CD4-positive, alpha-beta memory T cell (primary cell): ENCODE measurements around the gene NTN3. TPM values are rescaled to one million over a fixed set of nuclear protein-coding genes. Genes with fewer than 3 reads are reported as not detected.

ENCODE experiments used
- CTCF ChIA-PET: fragments of 350-600 bp; sonication (Branson Sonifier 250); formaldehyde crosslinking; loops from one replicate; lab custom pipeline; 2021; ENCODE audit warnings: inconsistent platforms; ENCODE audit not compliant: partially characterized antibody; lab: Charles Lee
- POLR2A ChIA-PET: fragments of 350-600 bp; sonication (Branson Sonifier 250); formaldehyde crosslinking; loops from one replicate; lab custom pipeline; 2021; ENCODE audit not compliant: partially characterized antibody; lab: Charles Lee
- DNase-seq, 5 donors: peaks; one replicate each; pipeline versions ENCODE4 v3.0.0 to v3.0.0-alpha.2; 2020 to 2022; ENCODE audit warnings: mixed read lengths in 1 of 5
- H3K27ac ChIP-seq: one replicate; pipeline ENCODE4 v1.7.0; 2013; ENCODE audit warnings: low read depth, low read length
- H3K27me3 ChIP-seq: 2 replicates; pipeline ENCODE4 v1.7.0; 2013; ENCODE audit warnings: mild to moderate bottlenecking, low read length, moderate library complexity; ENCODE audit not compliant: insufficient read depth
- H3K36me3 ChIP-seq: 2 replicates; pipeline ENCODE4 v1.7.0; 2013; ENCODE audit warnings: mild to moderate bottlenecking, low read length, moderate library complexity; ENCODE audit not compliant: insufficient read depth
- H3K4me1 ChIP-seq: 2 replicates; pipeline ENCODE4 v1.7.0; 2013; ENCODE audit warnings: mild to moderate bottlenecking, low read length, moderate library complexity; ENCODE audit not compliant: insufficient read depth
- H3K4me3 ChIP-seq, 2 donors: one replicate each; pipeline ENCODE4 v1.7.0; 2013; ENCODE audit warnings: low read length in 2 of 2, mild to moderate bottlenecking in 1 of 2
- H3K9me3 ChIP-seq, 2 donors: one replicate each; pipeline ENCODE4 v1.7.0; 2013; ENCODE audit warnings: low read length in 2 of 2, control low read depth in 1 of 2; ENCODE audit not compliant: control insufficient read depth in 1 of 2
- H3K27ac Mint-ChIP-seq, 7 donors: one replicate each; pipeline ENCODE4 v1.8.0; 2020 to 2021; ENCODE audit warnings: mixed read lengths in 7 of 7, mild to moderate bottlenecking in 6 of 7, inconsistent platforms in 3 of 7, moderate library complexity in 3 of 7
- H3K27me3 Mint-ChIP-seq, 2 donors: one replicate each; pipeline ENCODE4 v1.8.0; 2020 to 2021; ENCODE audit warnings: mixed read lengths in 2 of 2
- H3K36me3 Mint-ChIP-seq, 2 donors: one replicate each; pipeline ENCODE4 v1.8.0; 2020 to 2021; ENCODE audit warnings: mixed read lengths in 2 of 2, inconsistent platforms in 1 of 2, mild to moderate bottlenecking in 1 of 2
- H3K4me1 Mint-ChIP-seq, 4 donors: one replicate each; pipeline ENCODE4 v1.8.0; 2020 to 2021; ENCODE audit warnings: mixed read lengths in 4 of 4, mild to moderate bottlenecking in 1 of 4
- H3K4me3 Mint-ChIP-seq, 8 donors: one replicate each; pipeline ENCODE4 v1.8.0; 2020 to 2021; ENCODE audit warnings: mixed read lengths in 8 of 8, mild to moderate bottlenecking in 7 of 8, moderate library complexity in 6 of 8, inconsistent platforms in 3 of 8
- H3K9me3 Mint-ChIP-seq, 8 donors: one replicate each; pipeline ENCODE4 v1.8.0; 2020 to 2021; ENCODE audit warnings: mixed read lengths in 8 of 8, mild to moderate bottlenecking in 5 of 8, inconsistent platforms in 3 of 8, moderate library complexity in 1 of 8
- intact Hi-C: fragments of 100-400 bp; cut with micrococcal nuclease; formaldehyde crosslinking; loops from one replicate; pipeline ENCODE4 v1.15.1; 2023
- polyA plus RNA-seq, 2 donors: library from polyadenylated mRNA; unstranded; fragments of 300-500 nt; fragmentation: Illumina TruSeq; gene quantifications; one replicate each; pipeline ENCODE4 v1.2.3, GENCODE V29; 2021
- total RNA-seq, 2 experiments: library from RNA; stranded (reverse); gene quantifications; one replicate each; pipeline ENCODE4 v1.2.3, GENCODE V29; 2021

Gene NTN3
- total and polyA plus RNA-seq, 4 experiments from 2014 or later: not detected

DNA sequence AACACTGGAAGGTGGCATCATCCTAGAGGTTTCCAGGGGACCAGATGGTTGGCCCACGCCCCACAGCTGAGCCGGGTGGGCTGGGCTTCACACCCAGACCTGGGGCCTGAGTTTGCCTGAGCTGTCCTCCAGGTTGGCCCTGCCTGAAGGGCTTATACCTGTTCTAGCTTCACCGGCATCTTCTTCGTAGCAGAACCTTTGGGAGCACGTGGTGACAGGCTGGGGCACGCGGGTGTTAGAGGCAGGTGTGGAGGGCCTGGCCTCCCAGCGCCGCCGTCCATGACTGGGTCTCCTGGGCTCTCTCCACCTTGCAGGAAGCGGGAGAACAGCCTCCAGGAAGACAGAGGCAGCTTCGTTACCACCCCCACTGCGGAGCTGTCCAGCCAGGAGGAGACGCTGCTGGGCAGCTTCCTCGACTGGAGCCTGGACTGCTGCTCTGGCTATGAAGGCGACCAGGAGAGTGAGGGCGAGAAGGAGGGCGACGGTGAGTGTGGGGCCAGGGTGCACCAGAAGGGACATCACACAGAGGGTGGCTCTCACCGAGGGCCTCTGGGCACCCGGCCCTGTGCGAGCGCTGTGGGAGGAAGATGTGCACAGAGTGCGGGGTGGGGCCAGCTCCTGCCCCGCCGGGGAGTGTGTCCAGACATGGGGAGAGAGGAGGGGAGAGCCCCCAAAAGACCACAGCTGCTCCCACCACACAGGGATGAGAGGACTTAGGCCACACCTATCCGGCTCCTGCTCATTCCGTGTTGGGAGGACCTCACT lies 15.8 kb upstream of the NTN3 start:
- H3K9me3 Mint-ChIP-seq: no peaks in the 10 kb centered on the region
- intact Hi-C loops: no loop called here
- no peak overlapping the region for H3K27ac ChIP-seq
- POLR2A ChIA-PET: interaction anchor here (0.6 kb wide), 1 partner anchor 20 kb away, joined by 3 read pairs; the partner anchor contains the start of gene TBC1D24
- H3K4me1 Mint-ChIP-seq: peaks cover 5 to 8% (median 6%) of the 10 kb centered on the region in 4 donors
- H3K4me3 Mint-ChIP-seq: no peak overlapping the region
- no peak overlapping the region for H3K27ac Mint-ChIP-seq
- H3K4me1 ChIP-seq: peaks cover 10% of the 10 kb centered on the region
- no peaks in the 10 kb centered on the region for H3K9me3 ChIP-seq
- H3K4me3 ChIP-seq: no peak overlapping the region
- no peaks in the 10 kb centered on the region for H3K36me3 ChIP-seq
- H3K36me3 Mint-ChIP-seq: peaks cover 13 to 15% of the 10 kb centered on the region in 2 donors
- no peaks in the 10 kb centered on the region for H3K27me3 ChIP-seq
- H3K27me3 Mint-ChIP-seq: no peaks in the 10 kb centered on the region
- CTCF ChIA-PET: interaction anchor here (0.7 kb wide), 1 partner anchor 592 kb away, joined by 4 read pairs; no protein-coding TSS in a partner anchor
- DNase-seq: no peak

GRCh38 chr16:2456551-2457153 lies 14.4 kb upstream of the NTN3 start:
- no peaks in the 10 kb centered on the region for H3K9me3 Mint-ChIP-seq
- H3K9me3 ChIP-seq: no peaks in the 10 kb centered on the region
- ChIA-PET POLR2A (no interaction called here), CTCF (no interaction called here)
- no peak overlapping the region for H3K27ac ChIP-seq
- peaks cover 14% of the 10 kb centered on the region for H3K4me1 ChIP-seq
- no peaks in the 10 kb centered on the region for H3K27me3 ChIP-seq
- peaks cover 11 to 15% of the 10 kb centered on the region in 2 donors for H3K36me3 Mint-ChIP-seq
- no peak overlapping the region for H3K4me3 Mint-ChIP-seq
- intact Hi-C loops: no loop called here
- H3K27ac Mint-ChIP-seq: no peak overlapping the region
- H3K36me3 ChIP-seq: no peaks in the 10 kb centered on the region
- peaks cover 5 to 8% (median 6%) of the 10 kb centered on the region in 4 donors for H3K4me1 Mint-ChIP-seq
- no peak for DNase-seq
- no peaks in the 10 kb centered on the region for H3K27me3 Mint-ChIP-seq
- H3K4me3 ChIP-seq: no peak overlapping the region

- no peaks in the 10 kb centered on the region for H3K36me3 ChIP-seq
- no peak for DNase-seq
- H3K4me3 ChIP-seq: no peak overlapping the region
- CTCF ChIA-PET: no interaction called here
- H3K27me3 ChIP-seq: no peaks in the 10 kb centered on the region
- peaks cover 14% of the 10 kb centered on the region for H3K4me1 ChIP-seq
- H3K27ac ChIP-seq: no peak overlapping the region
- no peaks in the 10 kb centered on the region for H3K9me3 Mint-ChIP-seq
- POLR2A ChIA-PET: no interaction called here
- peaks cover 5 to 8% (median 6%) of the 10 kb centered on the region in 4 donors for H3K4me1 Mint-ChIP-seq
- intact Hi-C loops: no loop called here
- H3K9me3 ChIP-seq: no peaks in the 10 kb centered on the region
- H3K4me3 Mint-ChIP-seq: peak overlapping the region in 1 of 8 donors; percentile 11
- peaks cover 11 to 13% of the 10 kb centered on the region in 2 donors for H3K36me3 Mint-ChIP-seq
- H3K27me3 Mint-ChIP-seq: no peaks in the 10 kb centered on the region
- H3K27ac Mint-ChIP-seq: no peak overlapping the region
Observed at GRCh38 chr16:2457267-2457666, 13.8 kb upstream of the NTN3 start.

DNA sequence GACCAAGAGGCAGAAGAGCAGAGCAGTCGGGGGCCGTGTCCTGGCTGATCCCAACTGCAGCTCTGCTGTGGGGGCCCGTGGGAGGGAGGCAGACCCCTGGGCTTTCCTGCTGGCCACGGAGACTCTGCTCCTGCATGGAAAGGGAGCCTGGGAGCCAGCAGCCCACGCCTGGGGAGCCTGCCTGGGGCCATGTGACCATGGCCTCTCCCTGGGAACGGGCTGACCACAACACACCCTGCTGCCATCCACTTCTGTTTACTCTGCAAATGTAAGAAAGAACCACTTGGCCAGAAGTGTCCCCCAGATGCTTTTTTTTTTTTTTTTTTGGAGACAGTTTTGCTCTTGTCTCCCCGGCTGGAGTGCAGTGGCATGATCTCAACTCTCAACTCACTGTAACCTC lies 13.2 kb upstream of the NTN3 start:
- Mint-ChIP-seq H3K36me3 (peaks cover 7% of the 10 kb centered on the region in 2 donors), H3K4me3 (no peak overlapping the region), H3K27ac (no peak overlapping the region), H3K4me1 (peaks cover 5 to 8% (median 6%) of the 10 kb centered on the region in 4 donors), H3K27me3 (no peaks in the 10 kb centered on the region), H3K9me3 (no peaks in the 10 kb centered on the region)
- intact Hi-C loops: no loop called here
- Histone ChIP-seq H3K27ac (no peak overlapping the region), H3K9me3 (no peaks in the 10 kb centered on the region), H3K36me3 (no peaks in the 10 kb centered on the region), H3K4me1 (peaks cover 14% of the 10 kb centered on the region), H3K4me3 (no peak overlapping the region), H3K27me3 (no peaks in the 10 kb centered on the region)
- POLR2A ChIA-PET: no interaction called here
- CTCF ChIA-PET: interaction anchor here (1.0 kb wide), 1 partner anchor 17 kb away, joined by 3 read pairs; no protein-coding TSS in a partner anchor
- DNase-seq: no peak

- CTCF ChIA-PET: interaction anchor here (1.0 to 1.8 kb wide), 4 partner anchors 11 to 36 kb away, joined by 3 to 9 read pairs (median 4); partner anchors contain the start of gene CCNF
- Mint-ChIP-seq H3K27me3 (no peaks in the 10 kb centered on the region), H3K36me3 (peaks cover 0 to 5% of the 10 kb centered on the region in 2 donors), H3K9me3 (no peaks in the 10 kb centered on the region), H3K27ac (peak overlapping the region; percentile 38 to 90 (median 80)), H3K4me3 (peak overlapping the region; percentile 86 to 93 (median 88)), H3K4me1 (peaks cover 5 to 8% (median 6%) of the 10 kb centered on the region in 4 donors)
- Histone ChIP-seq H3K4me3 (peak overlapping the region; percentile 42 to 56), H3K9me3 (no peaks in the 10 kb centered on the region), H3K27ac (peak overlapping the region; percentile 53), H3K27me3 (no peaks in the 10 kb centered on the region), H3K36me3 (no peaks in the 10 kb centered on the region), H3K4me1 (peaks cover 14% of the 10 kb centered on the region)
- intact Hi-C loops: no loop called here
- DNase-seq: no peak
- POLR2A ChIA-PET: interaction anchor here (1.1 to 1.6 kb wide), 8 partner anchors 9 to 264 kb away, joined by 3 to 9 read pairs (median 4); partner anchors contain the start of genes ABCA3, ATP6V0C, CCNF and TBC1D24
Observed at GRCh38 chr16:2458887-2459646, 12.0 kb upstream of the NTN3 start.

DNA sequence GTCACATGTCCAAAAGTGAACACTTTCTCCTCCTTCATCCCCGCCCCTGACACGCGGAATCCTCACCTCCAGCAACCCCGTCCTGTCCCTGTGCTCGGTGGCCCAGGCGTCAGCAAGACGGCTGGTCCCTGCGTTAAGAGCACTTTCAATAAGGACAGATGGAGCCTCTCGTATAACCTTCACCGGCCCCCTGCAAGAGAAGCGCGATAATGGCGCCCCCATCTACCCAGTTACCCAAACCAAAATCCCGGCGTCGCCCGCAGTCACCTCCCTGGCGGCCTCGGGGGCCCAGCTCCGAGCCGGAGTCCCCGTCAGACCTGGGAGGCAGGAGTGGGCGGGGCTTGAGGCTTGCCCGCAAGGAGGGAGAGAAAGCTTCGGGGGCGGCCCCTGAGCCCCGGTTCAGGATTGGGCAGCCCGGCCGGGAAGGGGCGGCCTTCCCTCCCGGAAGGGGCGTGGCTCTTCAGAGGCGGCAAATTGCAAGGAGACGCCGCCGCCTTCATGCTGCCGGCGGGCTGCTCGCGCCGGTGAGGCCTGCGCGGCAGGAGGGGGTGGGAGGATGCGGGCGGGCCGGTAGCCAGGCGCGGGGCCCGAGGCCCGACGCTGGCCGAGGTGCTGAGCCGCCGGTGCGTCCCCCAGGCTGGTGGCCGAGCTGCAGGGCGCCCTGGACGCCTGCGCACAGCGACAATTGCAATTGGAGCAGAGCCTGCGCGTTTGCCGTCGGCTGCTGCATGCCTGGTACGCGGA lies 11.3 kb upstream of the NTN3 start, which contains the start of gene TEDC2:
Gene TEDC2 (plus strand): TSS at position 463 of the 744 bp plus-strand sequence. CDS start 36 bp downstream, at position 499.
- peak within 1 kb of the TSS; percentile 86 to 93 (median 88) for H3K4me3 Mint-ChIP-seq
- H3K27ac Mint-ChIP-seq: peak within 1 kb of the TSS; percentile 38 to 90 (median 80)
- intact Hi-C loops: loop anchor here (1.0 to 2.0 kb wide), 5 partner anchors 15 to 413 kb away; partner anchors contain the start of genes CCNF, NTHL1, TBC1D24 and TSC2
- POLR2A ChIA-PET: interaction anchor here (0.6 to 1.6 kb wide), 9 partner anchors 9 to 265 kb away, joined by 3 to 9 read pairs (median 4); partner anchors contain the start of genes ABCA3, ATP6V0C, CCNF and PDPK1
- H3K4me1 Mint-ChIP-seq: peaks cover 5 to 8% (median 6%) of the 10 kb centered on the region in 4 donors
- H3K27ac ChIP-seq: peak within 1 kb of the TSS; percentile 53
- H3K36me3 ChIP-seq: no peaks in the 10 kb centered on the region
- peak; percentile 94 to 97 (median 96) for DNase-seq
- H3K36me3 Mint-ChIP-seq: peaks cover 0 to 5% of the 10 kb centered on the region in 2 donors
- H3K27me3 Mint-ChIP-seq: no peaks in the 10 kb centered on the region
- H3K4me3 ChIP-seq: peak within 1 kb of the TSS; percentile 42 to 56
- no peaks in the 10 kb centered on the region for H3K27me3 ChIP-seq
- CTCF ChIA-PET: interaction anchor here (1.4 to 1.8 kb wide), 3 partner anchors 30 to 265 kb away, joined by 4 to 9 read pairs (median 4); partner anchors contain the start of gene CCNF
- no peaks in the 10 kb centered on the region for H3K9me3 ChIP-seq
- no peaks in the 10 kb centered on the region for H3K9me3 Mint-ChIP-seq
- peaks cover 14% of the 10 kb centered on the region for H3K4me1 ChIP-seq
